Measurements from ENCODE around the gene LENEP.
A peak's percentile ranks its signal among the peaks of the same experiment; 100 is the strongest.
"Not testable (repeated sequence)": the region's sequence is repeated elsewhere in the genome, so short reads cannot be mapped to it uniquely, and the experiment has no call there.

The LENEP gene

DNA sequence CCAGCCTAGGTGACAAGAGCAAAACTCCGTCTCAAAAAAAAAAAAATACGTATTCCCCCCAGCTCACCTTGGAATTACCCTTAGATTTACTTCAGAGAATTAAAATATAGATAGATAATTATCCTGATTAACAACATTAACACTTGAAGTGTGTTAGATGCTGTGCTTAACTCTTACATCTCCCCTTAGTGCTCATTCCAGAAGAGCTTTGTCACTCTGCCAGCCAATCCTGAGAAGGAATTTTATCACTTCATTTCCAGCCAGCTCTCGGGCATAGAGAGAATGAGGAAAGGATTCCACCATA is 21.2 kb upstream of the LENEP start:
- Histone ChIP-seq H3K4me1 (ENCODE audit: insufficient read depth, low read length) (peaks cover 51% of the 10 kb centered on the region), H3K9me3 (ENCODE audit: low read length) (no peaks in the 10 kb centered on the region), H3K27me3 (ENCODE audit: control insufficient read depth in 1 of 2, insufficient read depth in 2 of 2, low read length in 2 of 2) (no peaks in the 10 kb centered on the region), H3K27ac (ENCODE audit: low read depth, low read length) (peak overlapping the region; percentile 75), H3K9ac (ENCODE audit: low read length) (no peak overlapping the region), H3K36me3 (ENCODE audit: insufficient read depth, low read length) (peaks cover 17% of the 10 kb centered on the region), H3K4me3 (ENCODE audit: low read depth in 1 of 2, low read length in 2 of 2) (peak overlapping the region in 1 of 2 donors; percentile 90)

DNA sequence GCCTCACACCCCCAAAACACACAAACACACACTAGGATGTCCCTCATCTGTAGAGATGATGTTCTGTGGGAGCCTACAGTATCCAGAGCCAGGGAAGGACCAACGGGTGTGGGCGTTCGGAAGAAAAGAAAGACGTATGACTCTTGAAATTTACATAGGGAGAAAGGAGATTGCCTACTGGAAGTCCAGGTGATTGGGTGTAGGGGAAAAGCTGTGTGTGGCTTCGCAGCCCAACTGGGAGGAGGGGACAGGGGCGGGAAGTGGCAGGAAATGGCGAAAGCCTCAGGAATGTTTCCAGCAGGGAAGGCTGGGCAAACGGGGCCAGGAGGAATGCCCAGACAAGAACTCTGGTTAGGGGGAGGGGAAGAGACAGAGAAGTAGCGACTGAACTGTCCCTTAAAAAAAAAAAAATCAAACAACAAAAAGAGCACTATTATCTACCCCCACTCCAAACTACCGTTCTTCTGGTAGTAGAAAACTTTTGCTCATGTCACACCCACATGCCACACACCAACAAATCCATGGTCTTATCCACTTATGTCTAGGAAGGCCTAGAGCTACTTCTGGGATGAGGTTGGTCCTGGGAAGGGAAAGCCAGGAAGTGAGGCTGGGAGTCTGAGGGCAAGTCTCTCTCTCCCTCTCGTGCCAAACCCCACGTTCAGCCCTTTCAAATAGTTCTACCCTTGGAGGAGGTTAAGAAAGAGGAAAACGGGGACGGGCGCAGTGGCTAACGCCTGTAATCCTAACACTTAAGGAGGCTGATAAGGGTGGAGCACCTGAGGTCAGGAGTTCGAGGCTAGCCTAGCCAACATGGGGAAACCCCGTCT is 20.7 kb upstream of the LENEP start:
- Histone ChIP-seq H3K27ac (ENCODE audit: low read depth, low read length) (peak overlapping the region; percentile 75), H3K4me3 (ENCODE audit: low read depth in 1 of 2, low read length in 2 of 2) (peak overlapping the region in 1 of 2 donors; percentile 90), H3K9ac (ENCODE audit: low read length) (peak overlapping the region; percentile 37), H3K36me3 (ENCODE audit: insufficient read depth, low read length) (peaks cover 11% of the 10 kb centered on the region), H3K27me3 (ENCODE audit: control insufficient read depth in 1 of 2, insufficient read depth in 2 of 2, low read length in 2 of 2) (no peaks in the 10 kb centered on the region), H3K9me3 (ENCODE audit: low read length) (no peaks in the 10 kb centered on the region), H3K4me1 (ENCODE audit: insufficient read depth, low read length) (peaks cover 51% of the 10 kb centered on the region)

DNA sequence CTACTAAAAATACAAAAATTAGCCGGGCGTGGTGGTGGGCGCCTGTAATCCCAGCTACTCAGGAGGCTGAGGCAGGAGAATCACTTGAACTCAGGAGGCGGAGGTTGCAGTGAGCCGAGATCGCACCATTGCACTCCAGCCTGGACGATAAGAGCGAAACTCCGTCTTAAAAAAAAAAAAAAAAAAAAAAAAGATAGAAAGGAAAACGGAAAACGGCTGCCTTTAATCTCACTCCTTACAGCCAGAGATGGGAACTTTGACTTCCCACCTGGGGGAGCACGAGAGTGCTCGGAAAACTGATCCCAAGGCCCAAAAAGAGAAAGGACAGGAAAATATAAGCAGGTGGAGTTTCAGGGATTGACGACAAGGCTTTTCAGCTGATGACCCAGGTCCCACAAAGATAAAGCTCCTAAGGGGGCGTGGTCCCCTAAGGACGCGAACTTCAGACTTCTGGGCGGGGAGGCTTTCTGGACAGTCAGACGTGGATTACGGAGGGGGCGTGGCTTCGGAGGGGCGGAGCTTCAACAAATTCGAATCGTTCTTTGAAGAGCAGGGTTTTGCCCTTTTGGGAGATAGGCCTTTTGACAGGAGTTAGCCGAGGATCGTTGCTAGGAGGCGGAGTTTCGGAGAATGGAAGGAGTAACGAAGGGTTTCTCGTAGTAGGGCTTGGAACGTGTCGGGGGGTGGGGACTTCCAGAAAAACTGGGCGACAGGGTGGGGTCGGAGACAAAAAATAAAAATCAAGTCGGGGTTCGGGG is 19.9 kb upstream of the LENEP start:
- Histone ChIP-seq H3K4me3 (ENCODE audit: low read depth in 1 of 2, low read length in 2 of 2) (peak overlapping the region; percentile 55 to 90), H3K4me1 (ENCODE audit: insufficient read depth, low read length) (peaks cover 51% of the 10 kb centered on the region), H3K36me3 (ENCODE audit: insufficient read depth, low read length) (peaks cover 4% of the 10 kb centered on the region), H3K27ac (ENCODE audit: low read depth, low read length) (peak overlapping the region; percentile 75), H3K27me3 (ENCODE audit: control insufficient read depth in 1 of 2, insufficient read depth in 2 of 2, low read length in 2 of 2) (no peaks in the 10 kb centered on the region), H3K9me3 (ENCODE audit: low read length) (no peaks in the 10 kb centered on the region), H3K9ac (ENCODE audit: low read length) (peak overlapping the region; percentile 96)

DNA sequence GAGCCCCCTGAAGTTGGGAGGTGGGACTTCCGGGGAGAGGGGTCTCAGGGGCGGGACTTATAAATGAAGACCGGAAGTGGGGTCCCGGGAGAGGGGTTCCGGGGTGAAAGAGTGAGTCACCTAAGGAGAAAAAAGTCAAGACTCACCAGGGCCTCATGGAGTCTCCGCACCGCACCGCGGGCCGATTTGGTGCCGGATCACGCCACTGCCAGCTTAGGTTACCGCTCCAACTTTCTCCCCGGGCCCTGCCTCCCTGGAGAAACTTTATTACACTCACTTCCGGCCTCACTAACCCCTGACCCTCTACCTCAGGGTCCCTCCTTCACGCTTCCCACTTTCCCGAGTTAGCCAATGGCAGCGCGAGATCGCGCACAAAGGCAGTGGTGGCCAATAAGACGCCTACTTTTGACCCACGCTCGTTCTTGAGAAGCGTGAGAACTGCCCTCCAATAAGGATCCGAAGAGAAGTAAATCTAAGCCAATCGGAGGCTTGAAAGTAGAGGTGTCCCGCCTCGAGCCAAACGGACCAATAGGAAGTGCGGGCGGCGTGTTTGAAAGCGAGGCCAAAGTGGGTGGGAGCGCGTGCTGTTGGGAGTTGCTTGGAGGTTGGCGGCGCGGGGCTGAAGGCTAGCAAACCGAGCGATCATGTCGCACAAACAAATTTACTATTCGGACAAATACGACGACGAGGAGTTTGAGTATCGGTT is 19.1 kb upstream of the LENEP start, which contains the start of gene CKS1B:
CKS1B (plus strand) TSS at position 580 of the 706 bp plus-strand sequence; CDS start at position 645, 65 bp downstream.
- Histone ChIP-seq H3K9ac (ENCODE audit: low read length) (peak within 1 kb of the TSS; percentile 96), H3K9me3 (ENCODE audit: low read length) (no peaks in the 10 kb centered on the region), H3K27ac (ENCODE audit: low read depth, low read length) (peak within 1 kb of the TSS; percentile 89), H3K4me3 (ENCODE audit: low read depth in 1 of 2, low read length in 2 of 2) (peak within 1 kb of the TSS; percentile 55 to 90), H3K36me3 (ENCODE audit: insufficient read depth, low read length) (no peaks in the 10 kb centered on the region), H3K4me1 (ENCODE audit: insufficient read depth, low read length) (peaks cover 44% of the 10 kb centered on the region), H3K27me3 (ENCODE audit: control insufficient read depth in 1 of 2, insufficient read depth in 2 of 2, low read length in 2 of 2) (no peaks in the 10 kb centered on the region)

DNA sequence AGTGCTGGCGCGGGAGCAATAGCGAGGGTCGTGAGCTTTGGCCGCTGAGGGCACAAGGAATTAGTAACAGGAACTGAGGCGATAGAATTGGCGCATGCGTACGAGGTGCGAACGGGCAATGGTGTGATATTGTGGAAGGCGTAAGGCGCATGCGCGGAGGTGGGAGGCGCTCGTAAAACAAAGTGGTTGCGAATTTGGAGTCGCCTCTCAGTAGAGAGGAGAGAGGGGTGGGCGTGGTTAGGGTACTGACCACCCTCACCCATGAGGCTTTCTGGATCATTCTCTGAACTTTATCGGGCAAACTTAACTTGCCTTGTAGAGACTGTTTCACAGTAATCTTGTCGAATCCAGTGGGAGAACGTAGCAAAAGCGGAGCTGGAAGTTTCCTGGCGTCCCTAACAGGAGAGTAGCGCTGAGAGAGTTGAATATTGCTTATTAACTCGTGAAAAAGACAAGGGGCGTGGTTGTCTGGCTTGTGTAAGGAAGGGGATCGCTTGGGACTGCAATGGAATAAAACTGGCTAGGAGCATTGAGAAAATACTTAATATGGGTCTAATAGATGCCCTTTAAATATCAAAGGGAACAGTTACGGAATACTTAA is 18.5 kb upstream of the LENEP start:
- H3K4me3 ChIP-seq (ENCODE audit: low read depth in 1 of 2, low read length in 2 of 2), result peak overlapping the region; percentile 34 to 90
- H3K4me1 ChIP-seq (ENCODE audit: insufficient read depth, low read length), result peaks cover 38% of the 10 kb centered on the region
- H3K27ac ChIP-seq (ENCODE audit: low read depth, low read length), result peak overlapping the region; percentile 89
- no peaks in the 10 kb centered on the region for H3K27me3 ChIP-seq (ENCODE audit: control insufficient read depth in 1 of 2, insufficient read depth in 2 of 2, low read length in 2 of 2)
- no peaks in the 10 kb centered on the region for H3K9me3 ChIP-seq (ENCODE audit: low read length)
- no peaks in the 10 kb centered on the region for H3K36me3 ChIP-seq (ENCODE audit: insufficient read depth, low read length)
- peak overlapping the region; percentile 96 for H3K9ac ChIP-seq (ENCODE audit: low read length)

DNA sequence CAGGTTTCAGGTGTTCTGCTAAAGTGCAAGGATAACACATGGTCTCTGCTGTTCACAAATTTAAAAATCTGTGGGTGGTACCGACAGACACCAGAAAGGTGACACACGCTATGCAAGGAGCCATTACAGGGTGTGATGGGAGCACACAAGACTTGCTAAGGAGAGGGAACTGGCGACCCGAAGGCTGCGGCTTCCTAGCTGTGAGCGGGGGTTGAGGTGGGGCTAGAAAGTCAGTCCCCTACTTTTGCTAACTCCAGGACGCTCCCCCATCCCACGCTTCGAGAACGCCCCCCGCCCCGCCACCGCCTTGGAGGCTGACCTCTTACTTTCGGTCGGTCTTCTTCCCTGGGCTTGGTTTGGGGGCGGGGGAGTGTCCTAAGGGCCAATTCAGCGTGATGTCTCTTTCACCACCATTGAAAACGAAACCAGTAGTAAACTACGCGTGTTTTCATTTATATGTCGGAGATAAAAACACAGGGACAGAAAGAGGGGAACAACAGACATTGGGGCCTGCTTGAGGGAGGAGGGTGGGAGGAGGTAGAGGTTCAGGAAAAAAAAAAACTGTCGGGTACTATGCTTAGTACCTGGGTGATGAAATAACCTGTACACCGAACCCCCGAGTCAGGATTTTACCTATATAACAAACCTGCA is 17.9 kb upstream of the LENEP start:
- H3K9ac ChIP-seq (ENCODE audit: low read length), result peak overlapping the region; percentile 96
- H3K4me1 ChIP-seq (ENCODE audit: insufficient read depth, low read length), result peaks cover 33% of the 10 kb centered on the region
- H3K27me3 ChIP-seq (ENCODE audit: control insufficient read depth in 1 of 2, insufficient read depth in 2 of 2, low read length in 2 of 2), result no peaks in the 10 kb centered on the region

DNA sequence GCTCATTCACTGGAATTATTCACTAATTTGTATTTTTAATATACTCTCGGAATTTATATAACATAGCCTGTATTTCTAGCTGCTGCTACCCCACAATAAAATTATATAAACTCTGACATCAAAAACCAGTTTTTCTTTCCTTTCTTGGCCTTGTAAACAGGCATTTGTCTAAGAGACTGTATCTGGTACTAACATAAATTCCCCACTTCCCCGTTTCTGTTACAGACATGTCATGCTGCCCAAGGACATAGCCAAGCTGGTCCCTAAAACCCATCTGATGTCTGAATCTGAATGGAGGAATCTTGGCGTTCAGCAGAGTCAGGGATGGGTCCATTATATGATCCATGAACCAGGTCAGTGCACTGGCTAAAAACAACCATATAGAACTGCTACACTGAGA is 15.6 kb upstream of the LENEP start:
- not testable (repeated sequence) for H3K9ac ChIP-seq (ENCODE audit: low read length); H3K9me3 ChIP-seq (ENCODE audit: low read length); H3K36me3 ChIP-seq (ENCODE audit: insufficient read depth, low read length); H3K27ac ChIP-seq (ENCODE audit: low read depth, low read length); H3K4me3 ChIP-seq (ENCODE audit: low read depth in 1 of 2, low read length in 2 of 2); H3K27me3 ChIP-seq (ENCODE audit: control insufficient read depth in 1 of 2, insufficient read depth in 2 of 2, low read length in 2 of 2)
- peaks cover 20% of the 10 kb centered on the region for H3K4me1 ChIP-seq (ENCODE audit: insufficient read depth, low read length)

More for the DNA sequence above, 17.9 kb upstream of the LENEP start:
- no peaks in the 10 kb centered on the region for H3K9me3 ChIP-seq (ENCODE audit: low read length)
- H3K36me3 ChIP-seq (ENCODE audit: insufficient read depth, low read length), result no peaks in the 10 kb centered on the region
- H3K4me3 ChIP-seq (ENCODE audit: low read depth in 1 of 2, low read length in 2 of 2), result peak overlapping the region; percentile 34 to 90
- peak overlapping the region; percentile 89 for H3K27ac ChIP-seq (ENCODE audit: low read depth, low read length)

DNA sequence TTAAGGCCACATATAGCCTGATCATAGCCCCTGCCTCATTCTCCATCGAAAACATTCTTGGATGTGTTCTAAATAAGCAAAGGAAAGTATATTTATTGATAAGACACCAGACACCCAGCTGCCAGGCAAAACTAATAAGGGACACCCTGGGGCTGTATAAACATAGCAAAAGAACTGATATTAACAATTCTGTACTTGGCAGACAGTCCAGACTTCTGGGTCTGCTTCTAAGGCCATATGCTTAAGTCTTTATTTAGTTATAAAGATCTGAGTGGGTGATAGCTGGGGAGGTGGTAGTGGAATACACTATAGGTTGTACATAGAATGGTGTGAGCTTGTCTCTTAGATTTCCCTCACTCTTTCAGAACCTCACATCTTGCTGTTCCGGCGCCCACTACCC is 15.0 kb upstream of the LENEP start:
- H3K9me3 ChIP-seq (ENCODE audit: low read length), result no peaks in the 10 kb centered on the region
- no peak overlapping the region for H3K4me3 ChIP-seq (ENCODE audit: low read depth in 1 of 2, low read length in 2 of 2)
- H3K4me1 ChIP-seq (ENCODE audit: insufficient read depth, low read length), result peaks cover 14% of the 10 kb centered on the region
- no peaks in the 10 kb centered on the region for H3K27me3 ChIP-seq (ENCODE audit: control insufficient read depth in 1 of 2, insufficient read depth in 2 of 2, low read length in 2 of 2)
- H3K9ac ChIP-seq (ENCODE audit: low read length), result no peak overlapping the region
- no peak overlapping the region for H3K27ac ChIP-seq (ENCODE audit: low read depth, low read length)
- H3K36me3 ChIP-seq (ENCODE audit: insufficient read depth, low read length), result no peaks in the 10 kb centered on the region

DNA sequence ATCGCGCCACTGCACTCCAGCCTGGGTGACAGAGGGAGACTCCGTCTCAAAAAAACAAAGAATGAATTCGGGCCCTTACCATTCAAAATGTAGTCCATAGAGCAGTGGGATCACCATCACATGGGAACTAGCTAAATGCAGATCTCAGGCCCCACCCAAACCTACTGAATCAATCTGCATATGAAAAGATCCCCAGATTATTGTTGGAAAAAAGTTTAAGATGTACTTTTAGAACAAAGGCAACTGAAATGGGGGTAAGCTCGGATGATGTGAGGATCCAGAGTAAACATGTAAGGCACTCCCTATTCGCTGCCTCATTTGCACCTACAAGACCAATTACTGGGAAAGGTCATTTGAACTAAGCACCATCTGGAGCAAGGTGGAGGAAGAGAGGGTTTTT is 11.0 kb upstream of the LENEP start:
- peak overlapping the region; percentile 34 to 82 for H3K4me3 ChIP-seq (ENCODE audit: low read depth in 1 of 2, low read length in 2 of 2)
- peak overlapping the region; percentile 9 for H3K9ac ChIP-seq (ENCODE audit: low read length)
- peak overlapping the region; percentile 63 for H3K27ac ChIP-seq (ENCODE audit: low read depth, low read length)
- H3K4me1 ChIP-seq (ENCODE audit: insufficient read depth, low read length), result peaks cover 13% of the 10 kb centered on the region
- H3K36me3 ChIP-seq (ENCODE audit: insufficient read depth, low read length), result no peaks in the 10 kb centered on the region
- H3K27me3 ChIP-seq (ENCODE audit: control insufficient read depth in 1 of 2, insufficient read depth in 2 of 2, low read length in 2 of 2), result no peaks in the 10 kb centered on the region
- no peaks in the 10 kb centered on the region for H3K9me3 ChIP-seq (ENCODE audit: low read length)

DNA sequence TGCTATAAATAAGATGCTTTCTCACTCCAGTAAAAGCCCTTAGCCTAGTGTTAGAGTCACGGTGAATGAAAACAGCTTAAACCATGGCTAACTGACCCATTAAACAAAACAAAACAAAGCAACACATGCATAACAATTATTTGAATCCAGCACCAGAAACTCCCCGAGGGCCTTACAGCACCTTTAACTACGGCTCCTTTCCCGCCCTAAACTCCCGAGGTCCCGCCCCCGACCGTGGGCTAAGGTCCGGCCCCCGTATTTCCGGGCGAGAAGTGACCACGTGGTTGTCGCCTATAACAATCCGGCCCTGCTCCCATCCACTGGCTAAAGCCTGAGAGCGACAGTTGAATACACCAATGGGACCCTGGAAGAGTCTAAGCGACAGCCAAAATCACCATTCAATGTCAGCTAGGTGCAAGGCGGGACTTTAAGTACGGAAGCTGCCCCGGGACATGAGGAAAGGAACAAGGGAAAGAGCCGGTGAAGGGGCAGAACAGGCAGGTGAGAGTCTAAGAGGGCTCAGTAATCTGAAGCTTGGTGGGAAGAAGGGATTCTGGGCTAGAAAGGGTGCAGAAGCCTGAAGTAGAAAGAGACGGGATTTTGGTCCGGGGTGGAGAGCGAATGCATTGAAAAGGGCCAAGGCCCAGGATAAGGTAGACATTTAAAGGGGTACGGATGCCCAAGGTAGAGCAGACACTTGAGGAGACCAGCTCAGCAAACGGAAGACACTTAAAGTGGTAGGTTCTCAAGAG is 10.3 kb upstream of the LENEP start, which contains the start of gene FLAD1:
FLAD1 (plus strand) TSS at position 448 of the 752 bp plus-strand sequence. CDS start 351 bp downstream, outside the sequence.
- Histone ChIP-seq H3K27ac (ENCODE audit: low read depth, low read length) (peak within 1 kb of the TSS; percentile 74), H3K4me3 (ENCODE audit: low read depth in 1 of 2, low read length in 2 of 2) (peak within 1 kb of the TSS; percentile 67 to 82), H3K27me3 (ENCODE audit: control insufficient read depth in 1 of 2, insufficient read depth in 2 of 2, low read length in 2 of 2) (no peaks in the 10 kb centered on the region), H3K4me1 (ENCODE audit: insufficient read depth, low read length) (peaks cover 13% of the 10 kb centered on the region), H3K9me3 (ENCODE audit: low read length) (no peaks in the 10 kb centered on the region), H3K36me3 (ENCODE audit: insufficient read depth, low read length) (peaks cover 4% of the 10 kb centered on the region), H3K9ac (ENCODE audit: low read length) (peak within 1 kb of the TSS; percentile 74)

Data from muscle layer of colon (tissue), 2 donors.